ENCODE measurements around the gene ELF2.
A peak's percentile ranks its signal among the peaks of the same experiment; 100 is the strongest.
"Not testable (repeated sequence)": the region's sequence is repeated elsewhere in the genome, so short reads cannot be mapped to it uniquely, and the experiment has no call there.

ELF2 gene

DNA sequence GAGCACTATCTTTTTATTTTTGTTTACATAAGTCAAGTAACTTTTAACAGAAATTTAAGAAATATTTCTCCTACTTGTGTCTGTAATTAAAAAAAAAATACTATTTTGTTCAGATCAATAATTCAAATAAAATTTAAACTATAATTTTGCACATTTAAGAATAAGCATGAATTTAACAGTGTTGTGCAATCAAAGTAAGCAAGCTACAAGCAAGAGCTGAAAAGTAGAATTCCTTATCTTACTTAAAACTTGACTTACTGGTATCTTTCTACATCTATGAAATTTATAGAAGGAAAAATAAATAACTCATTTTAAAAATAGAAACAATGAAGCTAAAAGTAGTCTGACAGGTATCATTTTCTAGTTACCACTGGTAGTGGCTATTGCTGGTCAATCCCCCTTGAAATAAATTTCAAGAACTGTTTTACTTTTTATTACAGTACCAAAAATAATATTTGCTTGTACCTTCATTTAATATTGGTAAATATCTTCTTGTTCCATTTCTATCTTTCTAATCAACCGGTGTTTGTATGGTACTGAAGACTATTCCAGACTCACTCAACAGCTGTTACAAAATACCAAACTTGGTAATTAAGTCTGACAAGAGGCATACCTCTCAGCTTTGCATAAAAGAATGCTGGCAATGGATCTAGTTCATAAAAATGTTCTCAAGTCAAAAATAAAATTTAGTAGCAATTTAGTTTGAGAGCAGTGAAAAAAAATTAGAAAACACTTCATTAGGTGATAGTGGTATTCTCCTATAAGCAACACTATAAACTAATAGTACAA is 99.3 kb downstream of the ELF2 start:
- DNase-seq (ENCODE audit: low read depth), result no peak

DNA sequence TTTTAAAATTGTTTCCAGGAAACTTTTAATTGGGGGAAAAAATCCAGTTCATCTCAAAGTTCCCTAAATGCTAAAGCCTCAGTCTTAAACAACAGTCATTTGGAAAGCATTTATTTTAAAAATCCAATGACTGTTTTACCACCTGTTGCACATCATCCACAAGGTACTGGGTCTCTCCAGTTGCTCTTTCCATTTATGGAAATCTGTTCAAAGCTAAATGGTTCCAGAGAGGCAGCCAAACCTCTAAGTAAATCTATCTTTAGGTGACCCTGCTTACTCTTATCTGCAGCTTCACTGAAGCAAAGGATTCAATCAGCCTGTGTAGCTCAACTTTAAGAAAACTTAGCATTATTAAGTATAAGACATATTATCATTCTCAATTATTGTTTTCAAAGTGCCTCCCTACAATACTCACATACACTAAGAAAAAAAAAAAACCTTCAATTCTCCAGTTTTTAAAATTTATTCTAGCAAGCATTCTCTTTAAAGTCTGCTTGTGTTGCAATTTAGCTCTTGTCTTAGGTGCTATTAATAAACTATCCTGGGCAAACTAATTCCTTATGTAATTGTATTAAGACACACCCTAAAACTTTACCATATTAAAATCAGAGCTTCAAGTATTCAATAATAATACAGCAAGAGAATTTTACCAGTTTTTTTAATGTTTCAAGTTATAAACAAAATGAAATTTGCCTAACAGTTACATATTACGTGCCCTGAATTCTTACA is 100.8 kb downstream of the ELF2 start:
- DNase-seq (ENCODE audit: low read depth), result no peak

DNA sequence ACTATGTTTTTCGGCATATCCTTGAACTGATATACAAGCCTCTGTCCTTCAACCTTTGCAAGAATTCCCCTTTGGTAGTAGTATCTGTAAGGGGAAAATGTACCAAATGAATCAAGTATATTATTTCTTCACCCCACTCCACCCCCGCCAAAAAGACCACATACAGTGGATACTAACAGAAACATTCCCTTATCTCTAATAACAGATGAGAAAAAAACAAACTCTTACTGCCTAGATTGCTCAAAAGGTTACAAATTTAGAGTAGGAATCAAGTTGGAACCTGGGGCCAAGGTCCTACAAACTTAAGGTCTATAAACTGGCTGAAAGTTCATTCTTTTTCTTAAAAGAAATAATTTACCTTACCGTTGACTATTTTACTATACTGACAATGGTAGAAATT is 116.4 kb downstream of the ELF2 start:
- DNase-seq (ENCODE audit: low read depth), result no peak

DNA sequence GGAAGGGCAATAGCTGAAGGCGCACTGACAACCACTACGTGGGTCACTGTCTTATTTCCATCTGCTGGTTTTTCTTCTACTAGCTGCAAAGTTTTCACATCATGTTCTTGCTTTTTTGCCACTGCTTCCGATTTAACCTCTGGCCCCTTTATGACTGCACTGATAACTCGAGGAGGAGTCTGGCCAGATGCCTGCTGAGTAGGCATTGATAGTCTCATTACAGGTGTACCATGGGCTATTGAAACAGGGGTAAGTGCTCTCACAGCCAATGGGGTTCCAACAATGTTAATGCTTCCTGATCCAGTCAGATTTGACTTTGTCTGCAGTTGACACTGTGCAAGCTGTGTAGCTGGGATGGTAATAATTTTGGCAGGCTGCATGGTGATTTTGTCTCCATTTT is 118.0 kb downstream of the ELF2 start:
- DNase-seq (ENCODE audit: low read depth), result not testable (repeated sequence)

DNA sequence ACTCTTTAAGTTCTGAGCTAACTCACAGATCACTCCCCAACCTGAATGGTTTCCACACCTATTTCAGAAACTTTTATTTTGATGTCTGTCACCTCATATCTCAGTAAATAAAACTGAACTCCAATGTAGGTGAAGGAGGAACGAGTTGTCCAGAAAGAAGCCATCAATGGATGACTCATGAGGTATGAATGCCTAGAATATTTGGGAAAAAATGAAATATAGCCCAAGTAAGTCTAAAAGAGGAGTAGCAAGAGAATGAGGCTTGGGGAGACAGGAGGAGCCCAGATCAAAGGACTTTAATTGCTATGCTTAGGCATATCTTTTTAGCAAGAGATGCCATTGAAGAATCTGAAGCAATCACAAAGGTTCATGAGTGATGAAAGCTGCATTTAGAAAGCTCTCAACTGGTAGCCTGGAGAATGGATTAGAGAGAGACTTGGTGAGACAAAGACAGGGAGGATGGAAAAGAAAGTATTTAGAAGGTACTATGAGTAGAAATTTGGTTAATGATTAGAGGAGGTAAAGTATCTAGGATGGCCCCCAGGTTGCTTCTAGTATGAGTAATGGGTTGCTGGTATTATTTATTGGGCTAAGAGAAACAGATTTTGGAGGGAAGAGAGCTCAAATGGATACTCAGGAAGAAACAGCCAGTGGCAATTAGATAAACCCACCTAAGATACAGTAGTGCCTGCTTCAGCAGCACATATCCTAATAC is 122.1 kb downstream of the ELF2 start:
- no peak for DNase-seq (ENCODE audit: low read depth)

DNA sequence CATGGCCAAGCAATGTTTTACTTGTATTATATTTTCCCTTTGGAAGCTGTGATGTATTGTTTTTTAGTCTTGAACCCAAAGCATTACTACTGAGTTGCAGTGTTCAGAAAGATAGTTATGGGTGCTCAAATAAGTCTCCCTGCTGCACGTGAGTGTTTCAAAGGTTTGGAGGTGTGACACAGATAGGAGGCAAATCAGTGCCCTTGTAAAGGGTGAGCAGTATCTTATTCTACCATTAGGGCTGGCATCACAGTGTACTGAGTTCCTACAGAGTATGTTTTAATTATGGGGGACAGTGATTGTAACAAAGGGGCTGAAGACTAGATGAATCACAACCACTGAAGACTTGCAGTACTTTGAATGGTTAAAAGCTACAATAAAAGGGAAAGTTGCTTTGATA is 123.1 kb downstream of the ELF2 start:
- no peak for DNase-seq (ENCODE audit: low read depth)

DNA sequence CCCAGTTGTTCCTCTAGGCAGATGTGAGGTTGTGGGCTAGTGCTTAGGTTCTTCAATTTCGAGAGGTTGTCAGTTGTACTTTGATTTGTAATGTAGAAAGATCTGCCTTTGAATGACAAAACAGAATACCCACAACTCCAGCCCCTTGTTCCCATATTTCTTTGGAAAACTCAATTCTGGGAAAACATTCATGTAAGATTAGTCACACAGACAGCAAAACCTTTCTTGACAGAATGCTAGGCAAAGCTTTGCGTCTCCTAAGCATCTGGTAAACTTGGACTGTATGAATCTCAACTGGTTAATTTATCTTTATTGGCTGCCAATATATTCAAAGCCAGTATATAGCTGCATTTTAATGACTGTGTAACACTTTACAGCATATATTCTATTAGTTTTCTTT is 126.6 kb downstream of the ELF2 start:
- DNase-seq (ENCODE audit: low read depth), result no peak

DNA sequence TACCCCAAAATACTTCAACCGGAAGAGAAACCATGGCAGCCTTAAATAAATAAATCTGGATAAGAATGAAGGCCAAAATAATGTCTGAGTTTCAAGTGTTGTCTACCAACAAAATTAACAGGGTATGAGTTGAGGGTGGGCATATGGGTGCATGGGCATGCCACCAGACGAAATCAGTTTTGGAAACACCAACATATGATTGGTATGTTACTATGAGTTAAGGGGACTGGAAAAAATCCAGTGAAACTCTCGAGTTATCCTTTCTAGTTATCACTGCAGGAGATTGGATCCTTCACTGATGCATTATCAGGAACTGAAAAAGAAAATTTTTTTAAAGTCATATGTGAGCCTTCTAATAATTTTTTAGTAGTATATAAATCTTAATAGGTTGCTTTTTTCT is 129.0 kb downstream of the ELF2 start:
- no peak for DNase-seq (ENCODE audit: low read depth)

DNA sequence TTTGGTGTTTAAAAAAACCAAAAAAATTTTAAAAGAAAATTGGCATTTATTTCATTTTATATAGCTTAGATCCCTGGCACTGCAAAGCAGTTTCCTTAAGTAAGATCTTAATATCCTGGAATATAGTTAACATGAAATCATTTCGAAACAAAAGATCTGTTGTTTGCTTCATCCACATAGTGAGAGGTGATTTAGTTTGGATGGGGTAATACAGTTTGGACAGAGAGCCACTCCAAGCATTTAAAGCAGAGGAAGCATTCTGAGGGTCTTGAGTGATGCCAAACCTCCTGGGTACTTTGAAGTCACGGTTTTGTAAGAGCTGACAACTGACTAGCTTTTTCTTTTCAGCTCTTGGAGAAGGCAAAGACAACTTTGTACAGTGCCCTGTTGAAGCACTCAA is 132.7 kb downstream of the ELF2 start:
- DNase-seq (ENCODE audit: low read depth), result no peak

DNA sequence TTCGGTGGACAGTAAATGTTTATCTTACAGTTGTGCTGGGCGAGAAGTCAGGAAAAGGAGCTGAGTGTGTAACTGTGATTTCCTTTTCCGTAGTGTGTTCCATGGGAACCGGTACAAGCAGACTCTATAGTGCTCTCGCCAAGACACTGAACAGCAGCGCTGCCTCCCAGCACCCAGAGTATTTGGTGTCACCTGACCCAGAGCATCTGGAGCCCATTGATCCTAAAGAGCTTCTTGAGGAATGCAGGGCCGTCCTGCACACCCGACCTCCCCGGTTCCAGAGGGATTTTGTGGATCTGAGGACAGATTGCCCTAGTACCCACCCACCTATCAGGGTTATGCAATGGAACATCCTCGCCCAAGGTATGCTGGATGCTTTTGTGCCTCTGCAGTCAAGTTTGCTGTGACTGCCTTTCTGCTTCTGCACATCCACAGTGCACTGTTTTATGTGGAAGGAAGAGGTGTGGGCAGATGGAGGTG is 134.0 kb downstream of the ELF2 start:
- DNase-seq (ENCODE audit: low read depth), result no peak

DNA sequence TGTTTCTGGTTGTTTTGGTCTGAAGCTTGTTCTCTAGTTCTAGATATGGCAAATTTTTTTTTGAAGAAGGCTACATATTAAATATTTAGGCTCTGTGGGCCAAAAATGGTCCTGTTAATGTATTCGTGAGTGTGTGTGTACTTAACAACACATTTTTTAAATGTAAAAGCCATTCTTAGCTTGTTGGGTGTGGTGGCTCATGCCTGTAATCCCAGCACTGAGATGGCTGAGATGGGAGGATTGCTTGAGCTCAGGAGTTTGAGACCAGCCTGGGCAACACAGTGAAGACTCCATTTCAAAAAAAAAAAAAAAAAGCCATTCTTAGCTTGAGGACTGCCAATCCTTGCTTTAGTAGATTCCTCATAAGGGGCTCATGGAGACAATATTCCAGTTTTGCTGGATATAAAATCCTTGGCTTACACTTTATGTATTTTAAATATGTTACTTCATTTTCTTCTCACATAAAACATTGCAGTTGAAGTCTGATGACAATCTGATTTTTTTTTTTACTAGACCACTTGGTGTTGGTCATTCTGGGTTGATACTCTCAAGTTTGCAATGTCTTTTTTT is 138.1 kb downstream of the ELF2 start:
- no peak for DNase-seq (ENCODE audit: low read depth)

DNA sequence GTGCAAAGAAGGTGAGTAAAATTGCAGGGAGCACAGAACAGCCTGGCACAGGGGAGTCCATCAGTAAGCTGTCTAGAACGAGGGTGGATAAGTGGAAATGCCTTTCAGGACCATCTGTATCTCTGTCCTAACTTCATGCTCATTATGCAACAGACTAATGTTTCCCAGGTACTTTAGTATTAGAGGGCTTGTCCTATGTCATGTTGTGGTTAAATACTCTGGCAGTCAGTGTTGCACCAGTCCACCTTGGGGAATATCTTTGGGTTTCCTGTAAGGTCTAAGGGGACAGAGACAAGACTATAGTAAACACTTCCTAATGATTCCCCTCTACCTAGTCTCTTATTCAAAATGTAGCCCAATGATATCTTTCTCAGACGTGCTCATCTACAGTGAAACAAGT is 140.1 kb downstream of the ELF2 start:
- DNase-seq (ENCODE audit: low read depth), result no peak

DNA sequence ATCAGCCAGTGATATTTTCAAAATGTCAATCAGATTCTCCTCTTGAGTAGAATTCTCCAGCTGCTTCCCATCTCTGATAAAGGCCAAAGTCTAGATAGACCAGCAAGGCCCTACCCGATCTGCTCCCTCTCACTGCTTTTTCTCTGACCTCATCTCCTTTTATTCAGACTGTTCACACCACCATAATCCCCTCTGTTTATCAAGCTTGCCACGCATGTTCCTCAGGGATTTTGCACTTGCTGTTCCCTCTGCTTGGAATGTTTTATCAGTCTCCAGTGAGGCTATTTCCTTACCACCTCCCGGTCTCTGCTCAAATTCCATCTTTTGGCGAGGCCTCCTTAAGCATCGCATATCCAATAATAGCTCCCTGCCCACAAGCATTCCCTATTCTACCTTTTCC is 141.4 kb downstream of the ELF2 start:
- no peak for DNase-seq (ENCODE audit: low read depth)

DNA sequence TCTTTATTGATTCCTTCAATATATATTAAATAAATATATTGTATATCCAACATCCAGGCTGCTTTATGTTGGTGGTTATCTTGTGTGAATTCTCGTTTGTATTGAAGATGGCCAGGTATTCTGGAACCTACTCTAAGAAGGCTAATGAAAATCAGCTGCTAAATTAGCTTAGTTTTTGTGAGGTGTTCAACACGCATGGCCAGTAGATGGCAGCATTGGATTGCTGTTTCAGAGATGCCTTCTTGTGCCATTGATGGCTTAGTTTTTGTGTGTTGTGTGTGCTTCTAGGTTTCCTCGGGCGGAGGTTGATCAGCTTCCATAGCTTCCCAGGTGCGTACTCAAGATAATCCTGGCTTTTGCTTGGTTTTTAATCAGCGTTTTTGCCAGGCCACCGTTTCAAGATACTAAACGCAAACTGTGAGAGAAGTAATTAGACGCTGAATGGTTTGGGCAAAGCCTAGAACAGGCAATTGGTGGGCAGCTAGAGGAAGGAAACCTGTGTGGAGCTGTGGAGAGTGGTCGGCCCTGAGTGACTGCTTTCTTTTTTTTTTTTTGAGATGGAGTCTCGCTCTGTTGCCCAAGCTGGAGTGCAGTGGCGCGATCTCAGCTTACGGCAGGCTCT is 146.3 kb downstream of the ELF2 start:
- DNase-seq (ENCODE audit: low read depth), result peak; percentile 44

DNA sequence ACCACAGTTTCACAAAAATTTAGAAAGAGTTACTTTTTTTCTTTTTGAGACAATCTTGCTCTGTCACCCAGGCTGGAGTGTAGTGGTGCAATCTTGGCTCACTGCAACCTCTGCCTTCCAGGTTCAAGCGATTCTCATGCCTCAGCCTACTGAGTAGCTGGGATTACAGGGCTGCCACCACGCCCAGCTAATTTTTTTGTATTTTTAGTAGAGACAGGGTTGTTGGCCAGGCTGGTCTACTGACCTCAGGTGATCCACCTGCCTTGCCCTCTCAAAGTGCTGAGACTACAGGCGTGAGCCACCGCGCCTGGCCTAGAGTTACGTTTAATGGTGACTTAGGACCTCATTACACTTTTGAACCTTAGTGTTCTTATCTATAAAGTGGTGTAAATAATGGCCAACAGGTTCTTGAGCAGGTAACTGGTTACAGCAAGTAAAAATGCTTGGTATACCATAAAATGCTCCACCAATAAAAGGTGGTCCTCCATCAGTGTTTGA is 147.1 kb downstream of the ELF2 start:
- not testable (repeated sequence) for DNase-seq (ENCODE audit: low read depth)

DNA sequence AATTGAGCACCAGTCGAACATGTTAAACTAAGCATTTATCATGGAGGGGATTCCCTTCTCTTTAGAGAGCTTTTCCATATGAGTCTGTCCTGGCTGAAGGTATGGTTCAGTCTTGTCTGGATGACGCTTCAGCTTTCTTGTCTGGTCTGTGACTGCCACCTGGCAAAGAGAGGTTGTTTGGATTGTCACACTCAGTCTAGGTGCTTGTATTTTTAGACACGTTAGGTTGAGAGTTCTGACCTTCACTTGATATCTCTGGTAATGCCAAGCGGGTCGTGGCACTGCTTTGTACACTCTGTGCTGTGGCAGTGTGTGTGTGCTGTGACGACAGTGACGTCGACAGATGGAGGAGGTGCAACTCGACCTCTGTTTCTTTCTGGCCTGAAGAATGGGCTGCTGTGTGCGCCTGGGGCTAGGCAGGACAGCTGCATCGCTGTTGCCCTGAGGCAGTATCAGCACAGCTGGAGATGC is 148.8 kb downstream of the ELF2 start:
- no peak for DNase-seq (ENCODE audit: low read depth)

DNA sequence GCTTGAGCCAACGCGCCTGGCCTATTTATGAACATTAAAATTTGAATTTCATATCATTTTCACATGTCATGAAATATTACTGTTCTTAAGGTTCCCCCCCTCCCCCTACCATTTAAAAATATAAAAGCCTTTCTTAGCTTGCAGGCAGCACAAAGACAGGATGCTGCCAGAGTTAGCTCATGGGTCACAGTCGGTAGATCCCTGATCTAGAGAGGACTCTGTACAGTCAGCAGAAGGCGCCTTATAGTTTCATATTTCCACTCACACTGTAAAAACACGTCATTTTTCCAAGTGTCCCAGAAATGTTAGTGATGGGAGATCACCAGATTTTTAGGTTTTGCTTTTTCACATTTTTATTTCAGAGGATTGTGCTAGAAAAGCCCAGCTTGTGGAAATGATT is 149.2 kb downstream of the ELF2 start:
- no peak for DNase-seq (ENCODE audit: low read depth)

DNA sequence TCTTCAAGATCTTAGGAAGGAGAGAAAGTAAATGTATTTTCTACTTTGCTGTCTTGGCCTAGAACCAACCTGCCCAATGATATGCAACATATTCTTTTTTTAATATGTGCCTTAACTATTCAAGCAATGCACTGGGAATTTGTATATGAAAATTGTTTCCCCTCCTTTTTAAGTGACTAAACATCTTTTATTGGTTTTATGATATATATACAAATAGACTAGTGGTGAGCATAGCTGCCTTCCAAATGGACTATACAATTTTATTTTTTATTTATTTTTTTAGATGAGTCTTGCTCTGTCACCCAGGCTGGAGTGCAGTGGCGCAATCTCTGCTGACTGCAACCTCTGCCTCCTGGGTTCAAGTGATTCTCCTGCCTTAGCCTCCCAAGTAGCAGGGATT is 151.2 kb downstream of the ELF2 start:
- DNase-seq (ENCODE audit: low read depth), result no peak

DNA sequence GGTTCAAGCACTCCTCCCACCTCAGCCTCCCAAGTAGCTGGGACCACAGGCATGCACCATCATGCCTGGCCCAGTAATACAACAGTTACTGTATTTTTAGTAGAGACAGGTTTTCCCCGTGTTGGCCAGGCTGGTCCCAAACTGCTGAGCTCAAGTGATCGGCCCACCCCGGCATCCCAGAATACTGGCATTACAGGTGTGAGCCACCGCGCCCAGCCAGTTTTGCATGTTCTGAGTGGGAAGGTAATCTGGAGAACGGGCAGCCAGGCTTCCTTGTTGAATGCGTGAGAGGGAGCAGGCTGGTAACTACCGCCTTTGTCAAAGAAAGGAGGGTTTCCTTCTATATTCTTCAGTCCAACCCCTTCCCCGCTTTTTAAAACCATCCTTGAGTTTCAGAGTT is 152.3 kb downstream of the ELF2 start:
- DNase-seq (ENCODE audit: low read depth), result no peak

DNA sequence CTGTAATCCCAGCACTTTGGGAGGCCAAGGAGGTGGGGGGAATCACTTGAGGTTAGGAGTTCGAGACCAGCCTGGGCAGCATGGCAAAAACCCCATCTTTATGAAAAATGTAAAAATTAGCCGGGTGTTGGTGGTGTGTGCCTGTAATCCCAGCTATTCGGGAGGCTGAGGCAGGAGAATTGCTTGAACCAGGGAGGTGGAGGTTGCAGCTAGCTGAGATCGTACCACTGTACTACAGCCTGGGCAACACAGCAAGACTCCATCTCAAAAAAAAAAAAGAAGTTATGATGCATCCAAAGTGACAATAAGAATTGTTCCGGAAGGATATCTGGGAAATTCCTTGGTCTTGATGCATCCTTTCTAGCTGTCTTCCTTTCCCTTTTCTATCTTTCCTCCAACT is 154.2 kb downstream of the ELF2 start:
- no peak for DNase-seq (ENCODE audit: low read depth)

DNA sequence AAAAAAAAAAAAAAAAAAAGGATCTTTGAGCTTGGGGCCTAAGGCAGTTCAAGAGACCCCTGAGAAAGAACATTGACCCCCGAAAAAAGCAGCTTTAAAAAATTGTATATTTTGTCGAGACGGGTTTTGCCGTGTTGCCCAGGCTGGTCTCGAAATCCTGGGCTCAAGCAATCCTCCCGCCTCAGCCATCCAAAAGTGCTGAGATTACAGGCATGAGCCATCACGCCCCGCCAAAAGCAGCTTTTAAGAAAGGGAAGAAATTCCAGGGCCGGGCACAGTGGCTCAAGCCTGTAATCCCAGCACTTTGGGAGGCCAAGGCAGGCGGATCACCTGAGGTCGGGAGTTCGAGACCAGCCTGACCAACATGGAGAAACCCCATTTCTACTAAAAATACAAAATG is 155.9 kb downstream of the ELF2 start:
- not testable (repeated sequence) for DNase-seq (ENCODE audit: low read depth)

DNA sequence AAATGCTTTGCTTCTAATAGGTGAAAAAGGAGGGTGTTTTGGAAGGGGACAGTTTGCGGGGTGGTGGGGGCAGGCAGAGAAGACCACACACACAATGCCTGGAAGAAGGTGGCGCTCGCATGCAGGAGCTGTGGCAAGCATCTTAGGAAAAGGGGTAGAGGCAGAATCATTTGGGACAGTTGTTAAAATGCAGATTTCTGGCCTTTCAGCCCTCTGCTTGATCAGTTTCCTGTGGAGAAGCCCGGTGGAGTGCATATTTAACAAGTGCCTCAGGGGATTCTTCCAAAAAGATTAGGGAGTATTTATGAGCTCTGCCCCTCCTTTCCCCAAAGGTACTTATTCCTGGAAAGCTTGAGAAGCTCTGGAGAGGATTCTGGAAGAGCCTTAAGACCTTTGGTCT is 156.6 kb downstream of the ELF2 start:
- no peak for DNase-seq (ENCODE audit: low read depth)

Data from activated T-helper 9 cell treated with anti-CD3 and anti-CD28 coated beads, Interleukin-2, amount 50 U/mL, for 16 hours (primary cell).